DMS53 treated with DMSO at 0.1 percent for 48 hours (cell line): ENCODE results near the gene OR4D6.
"Not testable (repeated sequence)": the region's sequence is repeated elsewhere in the genome, so short reads cannot be mapped to it uniquely, and the experiment has no call there.

Experiments used
- DNase-seq: peaks from one replicate; lab custom pipeline; 2025; ENCODE audit not compliant: unreplicated experiment; lab: John Stamatoyannopoulos, UW

OR4D6 gene

DNA sequence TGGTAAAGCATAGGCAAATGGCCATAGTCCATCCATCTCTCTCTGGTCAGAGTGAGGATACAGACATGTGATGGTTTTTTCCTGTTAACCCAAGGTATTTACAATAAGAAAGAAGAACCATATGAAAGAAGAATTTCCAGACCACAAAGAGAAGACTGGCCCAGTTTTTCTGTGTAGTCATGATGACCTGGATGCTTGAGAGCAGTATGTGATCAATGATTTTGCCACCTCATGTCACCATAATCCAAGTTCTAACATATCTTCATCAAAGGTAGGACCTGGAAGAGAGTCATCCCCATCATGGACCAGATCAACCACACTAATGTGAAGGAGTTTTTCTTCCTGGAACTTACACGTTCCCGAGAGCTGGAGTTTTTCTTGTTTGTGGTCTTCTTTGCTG lies at the start of gene OR4D6:
OR4D6 (plus strand) TSS at position 301 of the 400 bp plus-strand sequence; CDS start at position 301, 0 bp downstream.
- DNase-seq, result no peak

DNA sequence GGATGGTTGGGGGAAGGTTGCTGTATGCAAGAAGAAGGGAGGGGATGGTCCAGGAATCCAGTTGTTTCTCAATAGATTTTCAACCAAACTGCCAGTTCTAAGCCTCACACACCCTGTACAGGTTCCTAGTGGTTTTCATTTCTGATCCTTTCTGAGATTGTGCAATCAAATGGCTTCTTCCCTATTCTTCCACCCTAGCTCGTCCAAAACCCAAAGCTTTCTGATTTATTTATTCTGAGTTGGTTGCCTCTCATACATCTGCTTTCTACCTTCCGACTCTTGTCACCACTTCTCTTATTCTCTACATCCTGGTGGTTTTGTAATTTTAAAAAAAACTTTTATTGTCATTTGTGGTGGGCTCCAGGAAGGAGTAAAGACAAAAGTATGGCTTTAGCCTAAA lies 43.1 kb upstream of the OR4D6 start:
- DNase-seq, result no peak

DNA sequence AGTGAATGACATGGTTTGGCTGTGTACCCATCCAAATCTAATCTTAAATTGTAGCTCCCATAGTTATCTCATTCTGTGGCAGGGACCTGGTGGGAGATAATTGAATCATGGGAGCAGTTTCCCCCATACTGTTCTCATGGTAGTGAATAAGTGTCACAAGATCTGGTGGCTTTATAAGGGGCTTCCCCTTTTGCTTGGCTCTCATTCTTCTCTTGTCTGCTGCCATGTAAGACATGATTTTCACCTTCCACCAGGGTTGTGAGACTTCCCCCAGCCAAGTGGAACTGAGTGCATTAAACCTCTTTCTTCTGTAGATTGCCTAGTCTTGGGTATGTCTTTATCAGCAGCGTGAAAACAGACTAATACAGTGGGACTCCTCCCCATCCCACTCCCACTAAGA lies 41.6 kb upstream of the OR4D6 start:
- DNase-seq, result no peak

DNA sequence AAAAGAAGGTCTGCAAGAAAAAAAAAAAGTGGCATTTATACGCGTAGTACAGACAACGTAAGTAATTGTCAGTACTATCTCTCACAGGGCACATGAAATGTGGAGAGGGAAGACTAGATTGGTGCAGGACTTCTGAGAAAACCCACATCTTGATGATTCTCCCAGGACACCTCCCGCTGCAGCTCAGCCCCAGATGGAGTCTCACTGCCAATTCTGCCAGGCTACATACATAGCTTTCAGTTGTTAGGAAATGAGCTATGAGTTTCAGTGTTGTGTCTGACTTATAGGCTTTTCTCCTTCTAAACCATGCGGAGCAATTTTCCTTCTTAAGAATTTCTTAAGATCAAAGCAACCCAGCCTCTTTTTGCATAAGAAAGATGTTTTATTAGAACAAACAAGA lies 40.1 kb upstream of the OR4D6 start:
- DNase-seq, result no peak

DNA sequence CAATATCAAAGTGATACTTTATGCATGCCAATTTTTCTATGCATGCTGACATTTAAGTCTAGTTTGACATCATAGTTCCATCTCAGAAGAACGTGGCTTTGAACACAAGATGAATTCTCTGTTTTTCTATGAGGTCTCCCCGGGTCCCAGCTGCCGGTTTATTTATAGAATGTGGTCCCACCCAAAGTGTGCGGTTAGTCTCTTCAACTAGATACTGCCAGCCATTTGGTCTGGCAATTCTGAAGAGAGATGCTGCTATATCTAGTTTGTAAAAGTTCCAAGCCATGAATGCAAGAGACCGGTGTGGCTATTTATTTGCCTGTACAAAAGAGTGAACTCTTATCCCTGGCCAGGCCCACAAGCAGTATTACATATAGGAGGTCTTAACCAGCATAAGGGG lies 39.7 kb upstream of the OR4D6 start:
- DNase-seq, result no peak

DNA sequence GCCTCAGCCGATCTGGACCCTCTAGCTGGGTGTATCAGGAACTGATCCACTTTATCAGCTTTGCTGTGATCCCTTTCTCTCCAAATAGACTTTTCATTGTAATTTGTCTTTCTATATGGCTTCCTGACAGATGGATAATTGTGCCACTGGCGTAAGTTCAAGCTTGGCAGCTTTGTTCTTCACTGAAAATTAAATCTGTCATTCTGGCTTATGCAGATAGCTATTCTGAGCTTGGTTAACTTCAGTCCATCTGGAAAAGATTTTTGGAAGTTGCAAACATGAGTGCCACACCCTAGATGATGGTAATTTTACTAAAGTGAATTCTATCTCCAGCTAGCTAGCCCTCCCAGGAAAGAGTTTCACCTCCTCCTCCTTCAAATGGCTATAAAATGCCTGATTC lies 38.6 kb upstream of the OR4D6 start:
- DNase-seq, result no peak

DNA sequence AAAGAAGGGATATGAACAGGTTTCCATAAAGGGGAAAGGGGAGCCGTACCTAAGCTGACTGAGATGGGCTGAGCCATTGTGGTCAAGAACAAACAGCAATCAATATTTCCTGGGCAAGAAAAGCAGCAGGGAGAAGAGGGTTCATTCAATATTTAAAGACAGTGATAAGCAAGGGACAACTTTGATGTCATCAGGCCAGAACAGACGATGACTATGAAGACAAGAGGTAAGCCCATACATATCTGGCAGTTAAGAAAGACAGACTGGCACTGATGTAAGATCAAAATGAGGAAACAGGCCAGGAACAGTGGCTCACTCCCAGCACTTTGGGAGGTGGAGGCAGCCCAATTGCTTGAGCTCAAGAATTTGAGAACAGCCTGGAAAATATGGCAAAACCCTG lies 32.9 kb upstream of the OR4D6 start:
- DNase-seq, result no peak

DNA sequence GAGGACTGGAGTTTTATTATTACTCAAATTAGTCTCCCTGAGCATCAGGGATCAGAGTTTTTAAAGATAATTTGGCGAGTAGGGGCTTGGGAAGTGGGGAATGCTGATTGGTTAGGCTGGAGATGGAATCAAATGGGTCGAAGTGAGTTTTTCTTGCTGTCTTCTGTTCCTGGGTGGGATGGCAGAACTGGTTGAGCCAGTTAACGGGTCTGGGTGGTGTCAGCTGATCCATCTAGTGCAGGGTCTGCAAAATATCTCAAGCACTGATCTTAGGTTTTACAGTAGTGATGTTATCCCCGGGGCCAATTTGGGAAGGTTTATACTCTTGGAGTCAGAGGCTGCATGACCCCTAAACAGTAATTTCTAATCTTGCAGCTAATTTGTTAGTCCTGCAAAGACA lies 31.6 kb upstream of the OR4D6 start:
- no peak for DNase-seq

DNA sequence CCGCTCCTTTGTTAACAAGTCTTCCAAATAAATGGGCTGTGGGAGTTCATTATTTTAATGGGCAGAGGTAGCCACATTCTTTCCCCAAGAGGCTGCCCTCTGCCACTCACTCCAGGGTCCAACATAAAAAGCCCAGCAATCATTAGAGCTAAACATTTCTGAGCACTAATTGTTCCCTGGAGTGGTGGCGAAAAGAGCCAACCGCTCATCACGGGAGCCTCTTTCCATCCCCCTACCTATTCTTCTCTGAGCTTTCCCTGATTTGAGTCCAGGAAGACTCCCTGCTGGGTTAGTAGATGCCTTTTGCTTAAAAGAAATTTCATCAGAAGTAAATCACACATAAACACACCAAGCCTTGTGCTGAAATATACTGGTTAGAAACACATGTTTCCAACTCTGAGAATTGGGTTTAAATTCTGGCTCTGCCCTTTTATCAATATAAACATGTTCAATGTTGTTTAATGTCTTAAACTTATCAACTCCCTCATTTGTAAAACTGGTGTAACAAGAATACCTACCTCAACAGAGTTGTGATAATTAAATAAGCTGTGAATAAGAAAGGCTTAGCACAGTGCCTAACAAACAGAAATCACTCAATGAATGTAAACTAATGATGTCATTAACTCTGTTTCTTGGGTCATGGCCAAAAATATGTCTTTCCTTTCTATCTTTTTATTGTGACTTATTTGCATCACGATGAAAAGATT lies 30.2 kb upstream of the OR4D6 start, which contains the start of gene OR5A2:
OR5A2 (minus strand) TSS at position 53 of the 707 bp plus-strand sequence. CDS start 3,460 bp downstream, outside the sequence.
- DNase-seq, result no peak

DNA sequence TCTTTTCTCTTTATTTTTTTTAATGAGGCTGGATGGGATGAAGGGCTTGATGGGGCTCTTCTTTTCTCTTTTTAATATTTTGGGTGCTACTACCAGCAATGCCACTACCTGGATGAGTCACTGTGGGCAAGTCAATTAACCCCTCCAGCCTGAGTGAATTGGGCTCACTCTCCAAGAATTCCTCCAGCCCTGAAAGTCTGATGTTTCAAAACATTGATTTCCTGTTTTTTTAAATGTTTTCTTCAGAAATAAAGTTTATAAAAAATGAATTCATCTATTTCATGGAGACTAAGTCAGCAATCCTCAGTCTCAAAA lies 29.7 kb upstream of the OR4D6 start:
- no peak for DNase-seq

DNA sequence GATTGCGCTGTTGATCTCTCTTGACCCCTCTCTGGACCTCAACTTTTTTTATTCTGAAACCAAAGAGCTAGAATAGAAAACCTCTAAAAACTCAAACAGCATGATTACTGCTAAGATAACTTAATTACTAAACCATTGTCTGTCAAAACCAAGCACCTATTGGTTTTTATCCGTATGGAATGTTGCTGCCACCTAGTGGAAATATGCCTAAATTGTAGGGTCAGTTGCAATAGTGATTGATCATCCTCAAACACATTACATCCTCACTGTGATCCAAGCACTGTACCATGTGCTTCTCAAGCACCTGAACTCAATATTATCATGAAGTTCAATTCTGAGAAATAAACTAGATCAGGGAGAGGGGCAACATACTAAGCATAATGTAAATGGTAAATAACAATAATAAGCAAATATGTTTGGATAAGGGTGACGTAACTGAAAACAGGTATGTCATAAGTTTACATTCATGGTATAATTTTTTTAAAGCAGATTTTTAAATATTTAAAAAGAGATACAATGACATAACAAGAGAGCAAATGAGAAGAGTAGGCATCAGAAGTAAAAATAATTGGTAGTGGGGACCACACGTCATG lies 26.7 kb upstream of the OR4D6 start:
- no peak for DNase-seq

DNA sequence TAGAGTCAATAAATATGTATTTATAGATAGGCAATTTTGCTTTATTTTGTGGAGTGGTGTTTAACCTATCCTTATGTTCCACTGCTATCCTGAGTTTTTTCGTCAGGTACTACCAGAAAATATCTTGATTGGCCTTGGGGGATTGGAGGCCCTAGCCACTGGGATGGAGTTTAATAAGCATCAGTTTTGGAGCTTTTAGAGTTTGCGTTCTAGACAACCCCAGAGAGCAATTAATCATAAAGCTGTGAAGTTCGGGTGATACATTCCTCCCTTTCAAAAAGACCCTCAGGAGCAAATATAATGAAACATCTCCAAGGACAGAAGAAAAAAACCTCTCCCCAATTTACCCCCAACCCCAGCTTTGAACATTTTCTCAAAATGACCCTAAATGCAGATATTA lies 20.6 kb upstream of the OR4D6 start, which contains the start of gene OR5A1:
OR5A1 (plus strand) TSS at position 301 of the 400 bp plus-strand sequence. CDS start 6,700 bp downstream, outside the sequence.
- DNase-seq, result no peak

DNA sequence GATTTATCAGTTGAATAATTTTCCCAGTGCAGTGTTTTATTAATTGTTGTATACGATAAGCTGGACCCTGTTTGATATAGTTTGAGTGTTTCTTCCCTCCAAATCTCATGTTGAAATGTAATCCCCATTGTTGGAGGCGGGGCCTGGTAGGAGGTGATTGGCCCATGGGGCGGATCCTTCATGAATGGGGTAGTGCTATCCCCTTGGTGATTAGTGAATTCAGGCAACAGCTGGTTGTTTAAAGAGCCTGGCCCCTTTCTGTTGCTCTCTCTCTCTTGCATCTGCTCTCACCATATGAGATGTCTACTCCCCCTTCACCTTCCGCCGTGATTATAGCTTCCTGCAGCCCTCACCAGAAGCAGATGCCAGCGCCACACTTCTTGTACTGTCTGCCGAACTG lies 19.0 kb upstream of the OR4D6 start:
- DNase-seq, result no peak

DNA sequence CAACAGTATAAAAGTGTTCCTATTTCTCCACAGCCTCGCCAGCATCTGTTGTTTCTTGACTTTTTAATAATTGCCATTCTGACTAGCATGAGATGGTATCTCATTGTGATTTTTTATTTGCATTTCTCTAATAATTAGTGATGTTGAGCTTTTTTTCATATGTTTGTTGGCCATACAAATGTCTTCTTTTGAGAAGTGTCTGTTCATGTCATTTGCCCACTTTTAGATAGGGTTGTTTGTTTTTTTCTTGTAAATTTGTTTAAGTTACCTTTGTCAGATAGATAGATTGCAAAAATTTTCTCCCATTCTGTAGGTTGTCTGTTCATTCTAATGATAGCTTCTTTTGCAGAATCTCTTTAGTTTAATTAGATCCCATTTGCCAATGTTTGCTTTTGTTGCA lies 11.1 kb upstream of the OR4D6 start:
- not testable (repeated sequence) for DNase-seq

DNA sequence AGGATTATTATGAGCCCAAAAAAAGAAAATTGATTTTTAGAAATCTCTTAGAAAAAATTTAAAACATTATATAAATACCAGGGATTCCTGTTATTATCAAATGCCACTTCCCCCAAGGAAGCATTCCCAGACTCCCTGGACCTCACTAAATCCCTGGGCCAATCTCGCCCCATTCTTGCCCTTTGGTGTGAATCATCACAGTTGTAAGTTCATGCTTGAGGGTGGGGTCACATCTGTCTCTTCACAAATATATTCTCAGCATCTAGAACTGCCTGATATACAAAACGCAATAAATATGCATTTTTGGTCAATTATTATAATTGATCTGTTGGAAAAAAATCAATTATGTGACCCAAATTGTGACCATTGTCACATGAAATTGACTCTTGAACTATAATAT lies 8.3 kb upstream of the OR4D6 start:
- DNase-seq, result no peak

DNA sequence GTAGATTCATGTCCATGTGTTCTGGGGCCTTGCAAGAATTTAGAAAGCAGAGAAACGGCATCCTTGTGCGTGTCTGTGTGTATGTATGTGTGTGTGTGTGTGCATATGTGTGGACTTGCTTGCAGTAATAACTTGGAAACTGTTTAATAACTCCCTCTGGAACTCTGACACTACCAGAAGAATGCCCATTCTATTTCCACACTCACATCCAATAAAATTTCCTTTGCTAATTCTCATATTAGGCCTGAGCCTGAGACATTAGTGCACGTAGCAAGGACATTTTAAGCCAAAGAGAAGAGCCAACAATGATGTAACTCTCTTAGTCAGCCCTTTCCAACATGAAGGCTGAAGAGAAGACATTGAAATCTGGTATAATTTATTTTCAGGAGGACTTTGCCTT lies 3.2 kb downstream of the OR4D6 start:
- DNase-seq, result no peak

DNA sequence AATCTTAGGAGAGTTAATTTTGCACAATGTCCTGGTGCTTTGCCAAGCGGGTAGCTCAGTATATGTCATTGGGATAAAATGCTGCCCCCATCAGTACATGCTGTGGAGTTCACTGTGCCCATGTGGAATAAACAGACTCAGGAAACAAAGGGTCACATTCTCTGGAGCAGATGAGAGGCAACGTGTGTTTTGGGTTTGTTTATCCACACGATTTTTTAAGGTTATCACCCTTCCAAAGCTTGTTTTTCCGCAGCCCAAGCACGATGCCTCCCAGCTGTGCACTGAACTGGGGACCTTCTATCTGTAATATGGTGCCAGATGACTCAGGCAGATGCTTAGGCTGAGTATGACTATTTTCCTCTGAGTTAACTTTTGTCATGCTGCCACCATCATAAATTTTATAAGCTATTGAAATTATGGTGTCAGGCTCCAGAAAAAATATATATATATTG lies 6.5 kb downstream of the OR4D6 start:
- DNase-seq, result no peak

DNA sequence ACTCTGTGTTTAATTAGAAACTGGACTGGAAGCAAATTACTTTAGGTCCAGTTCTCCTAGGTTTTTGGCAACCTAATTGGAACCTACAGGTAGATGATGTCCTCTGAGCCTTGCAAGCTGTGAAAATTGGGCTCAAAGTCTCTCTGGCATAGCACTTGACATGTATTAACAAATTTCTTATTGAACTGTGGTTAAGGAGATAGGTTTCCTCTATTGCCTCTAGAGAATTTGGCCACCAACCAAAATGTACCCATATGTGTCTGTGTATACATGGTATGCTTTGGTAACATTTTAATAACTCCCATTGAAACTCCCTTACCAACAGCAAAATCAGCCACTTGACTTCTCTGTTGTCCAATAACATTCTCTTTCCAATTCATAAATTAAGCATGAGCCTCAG lies 16.3 kb downstream of the OR4D6 start, which contains the start of gene OR4D10:
OR4D10 (plus strand) TSS at position 301 of the 400 bp plus-strand sequence. CDS start 4,115 bp downstream, outside the sequence.
- no peak for DNase-seq

DNA sequence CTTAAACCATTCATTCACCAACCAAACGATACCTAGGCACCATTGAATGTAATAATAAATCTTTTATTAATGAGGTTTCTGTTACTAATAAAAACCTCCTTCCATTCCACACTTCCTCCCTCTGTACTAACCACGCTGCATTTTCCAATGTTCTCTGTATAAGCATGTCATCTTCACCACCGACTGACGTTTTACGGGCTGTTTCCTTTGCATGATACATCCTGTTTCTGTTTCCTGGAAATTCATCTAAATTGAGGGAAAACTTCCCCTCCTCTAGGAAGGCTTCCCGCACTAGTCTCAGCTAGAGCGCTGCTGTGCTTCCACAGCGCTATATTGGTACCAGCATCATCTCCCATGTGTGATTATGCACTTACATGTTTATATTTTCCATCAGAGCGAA lies 18.4 kb downstream of the OR4D6 start:
- DNase-seq, result no peak

DNA sequence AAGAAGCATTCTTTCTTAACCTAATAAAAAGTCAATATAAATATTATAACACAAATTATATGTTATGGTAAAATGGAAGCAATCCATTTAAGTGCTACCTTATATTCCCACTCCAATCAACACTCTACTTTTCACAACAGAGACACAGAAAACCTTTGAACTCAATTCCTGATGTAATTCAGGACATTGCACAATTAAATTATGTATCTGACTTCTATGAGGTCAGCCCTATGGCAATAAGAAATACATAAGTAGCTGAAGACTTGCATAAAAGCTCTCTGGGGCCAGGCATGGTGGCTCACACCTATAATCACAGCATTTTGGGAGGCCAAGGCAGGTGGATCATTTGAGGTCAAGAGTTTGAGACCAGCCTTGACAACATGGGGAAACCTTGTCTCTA lies 23.1 kb downstream of the OR4D6 start:
- DNase-seq, result no peak

DNA sequence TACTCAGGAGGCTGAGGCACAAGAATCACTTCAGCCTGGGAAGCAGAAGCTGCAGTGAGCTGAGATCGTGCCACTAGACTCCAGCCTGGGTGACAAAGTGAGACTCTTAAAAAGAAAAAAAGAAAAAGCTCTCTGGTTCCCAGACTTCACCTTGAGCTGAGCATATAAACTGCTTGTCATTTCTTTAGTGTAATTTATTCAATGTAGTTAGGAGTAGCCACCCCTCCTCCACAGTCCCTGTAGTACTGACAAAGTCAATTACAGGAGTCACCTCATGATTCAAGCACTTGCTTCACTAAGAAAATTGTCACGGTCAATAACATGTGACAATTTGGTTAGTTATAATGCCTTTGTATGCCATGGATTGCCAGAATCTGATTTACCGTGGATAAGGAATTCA lies 23.6 kb downstream of the OR4D6 start:
- DNase-seq, result no peak

DNA sequence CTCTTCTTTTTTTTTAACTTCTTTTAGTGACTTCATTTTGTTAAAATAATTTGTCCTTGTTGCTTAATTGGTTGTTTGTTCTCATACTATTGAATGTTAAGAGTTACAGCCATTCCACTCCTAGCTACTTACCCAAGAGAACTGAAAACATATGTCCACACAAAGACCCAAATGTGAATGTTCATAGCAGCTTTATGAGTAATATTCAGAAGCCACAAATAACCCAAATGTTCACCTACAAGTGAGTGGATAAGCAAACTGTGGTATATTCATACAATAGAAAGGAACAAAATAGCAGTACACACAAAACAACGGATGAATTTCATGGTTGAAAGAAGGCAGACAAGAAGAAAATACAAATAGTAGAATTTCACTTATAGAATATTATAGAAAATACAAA lies 45.2 kb downstream of the OR4D6 start:
- no peak for DNase-seq

DNA sequence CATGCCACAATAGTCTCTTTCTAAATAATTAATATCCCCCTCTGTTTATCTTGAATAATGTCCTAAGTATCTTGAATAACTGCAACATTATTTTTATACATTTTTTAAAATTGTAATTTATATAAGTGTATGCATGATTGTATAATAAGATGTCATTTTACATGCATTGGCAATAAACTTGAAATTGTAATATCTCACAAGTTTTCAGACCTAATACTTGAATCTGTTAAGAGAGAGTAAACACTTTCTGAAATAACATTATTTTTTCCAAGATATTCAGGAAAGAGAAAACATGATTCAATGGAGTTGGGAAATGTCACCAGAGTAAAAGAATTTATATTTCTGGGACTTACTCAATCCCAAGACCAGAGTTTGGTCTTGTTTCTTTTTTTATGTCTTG lies 46.5 kb downstream of the OR4D6 start, which contains the start of gene OR4D11:
OR4D11 (plus strand) TSS at position 301 of the 400 bp plus-strand sequence; CDS start at position 301, 0 bp downstream.
- DNase-seq, result no peak
